ENCODE measurements around the gene HOTAIR. TPM values are rescaled to one million over a fixed set of nuclear protein-coding genes. Genes with fewer than 3 reads are reported as not detected.

Gene HOTAIR
- polyA plus RNA-seq, 2 of the 4 experiments (the other 2 are of a cell fraction), result 0.67 to 0.71 TPM

- TF ChIP-seq GATA3 (IDR thresholded peaks at IDR 0.05; ENCODE audit: borderline replicate concordance), result no peak
- no peak for TF ChIP-seq SMC3 (IDR thresholded peaks at IDR 0.05)
- no peak for TF ChIP-seq ELK1 (IDR thresholded peaks at IDR 0.05; ENCODE audit: low read depth, low read length)
- TF ChIP-seq MYC (IDR thresholded peaks at IDR 0.05; ENCODE audit: borderline replicate concordance, low read length), result no peak
- TF ChIP-seq ESRRA (IDR thresholded peaks at IDR 0.05; ENCODE audit: borderline replicate concordance, low read length), result no peak
- no peak for TF ChIP-seq ZC3H11A (IDR thresholded peaks at IDR 0.05)
- TF ChIP-seq RFX5 (IDR thresholded peaks at IDR 0.05), result no peak
- TF ChIP-seq TFCP2L1 (CRISPR knock-in tag; IDR thresholded peaks at IDR 0.05), result no peak
- no peak for TF ChIP-seq MAFK (IDR thresholded peaks at IDR 0.05; ENCODE audit: partially characterized antibody)
- TF ChIP-seq CEBPB (IDR thresholded peaks at IDR 0.05), result no peak
- no peak for TF ChIP-seq FOXS1 (CRISPR knock-in tag; IDR thresholded peaks at IDR 0.05)
- TF ChIP-seq POLR2AphosphoS2 (conservative IDR thresholded peaks at IDR 0.05; ENCODE audit: low read length), result no peak
- no peak for TF ChIP-seq HOXB5 (CRISPR knock-in tag; IDR thresholded peaks at IDR 0.05)
- no peak for TF ChIP-seq USF2 (IDR thresholded peaks at IDR 0.05)
- TF ChIP-seq CHD2 (IDR thresholded peaks at IDR 0.05; ENCODE audit: low read length, partially characterized antibody), result no peak
- TF ChIP-seq SREBF2 (IDR thresholded peaks at IDR 0.05), result no peak
- TF ChIP-seq HOXA7 (CRISPR knock-in tag; IDR thresholded peaks at IDR 0.05), result no peak
- TF ChIP-seq KDM5A (IDR thresholded peaks at IDR 0.05), result no peak
- no peak for TF ChIP-seq EP300 (IDR thresholded peaks at IDR 0.05)
- no peak for TF ChIP-seq EHF (CRISPR knock-in tag; IDR thresholded peaks at IDR 0.05)
- no peak for FAIRE-seq
- POLR2A ChIA-PET, result no interaction called here
- Histone ChIP-seq H3K4me2 (no peak overlapping the region), H3K4me1 (peaks cover 9% of the 10 kb centered on the region; the same call in 1 of the 3 replicates), H3K27ac (0 out of 6 replicates have a peak overlapping the region, but pooled peaks of 1 of the 2 experiments have one; percentile 6), H3K9me3 (no peaks in the 10 kb centered on the region), H3K4me3 (no peak overlapping the region)
- DNase-seq (ENCODE audit: low read depth in 1 of 2, low spot score in 1 of 2), result no peak
- ATAC-seq, result no peak
- WGBS (ENCODE audit: missing lambda C conversion rate), result 85% methylated on average over 18 of the region's 18 CpGs
- CTCF ChIA-PET, result interaction anchor here (1.2 to 1.7 kb wide), 2 partner anchors 20 to 27 kb away, joined by 3 to 7 read pairs; partner anchors contain the start of genes HOXC10 and HOXC13
Observed at GRCh38 chr12:53965281-53966084, 9.3 kb downstream of the HOTAIR start.

- ATAC-seq (no peak), DNase-seq (ENCODE audit: low read depth in 1 of 2, low spot score in 1 of 2) (no peak), FAIRE-seq (no peak)
- WGBS (ENCODE audit: missing lambda C conversion rate), result 55% methylated on average over 2 of the region's 2 CpGs
- POLR2A ChIA-PET, result no interaction called here
- no peak for TF ChIP-seq CHD4 (IDR thresholded peaks at IDR 0.05; ENCODE audit: borderline replicate concordance)
- H3K27ac ChIP-seq, result no peak overlapping the region
- H3K4me1 ChIP-seq, result peaks cover 9% of the 10 kb centered on the region; the same call in 1 of the 3 replicates
- peak overlapping the region; percentile 55 for H3K4me2 ChIP-seq
- CTCF ChIA-PET, result interaction anchor here (0.6 to 1.8 kb wide), 4 partner anchors 21 to 196 kb away, joined by 3 to 7 read pairs (median 4); partner anchors contain the start of genes HOXC10 and HOXC13
- no peak overlapping the region for H3K4me3 ChIP-seq
- no peaks in the 10 kb centered on the region for H3K9me3 ChIP-seq
Observed at GRCh38 chr12:53964315-53964713, 10.4 kb downstream of the HOTAIR start.

Data from A549 (cell line).